DMS79 treated with DMSO at 0.1 percent for 48 hours (cell line): ENCODE measurements around the gene HTR3B.
A peak's percentile ranks its signal among the peaks of the same experiment; 100 is the strongest.

Experiments
- DNase-seq: peaks from one replicate; lab custom pipeline; 2025; lab: John Stamatoyannopoulos, UW

HTR3B gene

DNA sequence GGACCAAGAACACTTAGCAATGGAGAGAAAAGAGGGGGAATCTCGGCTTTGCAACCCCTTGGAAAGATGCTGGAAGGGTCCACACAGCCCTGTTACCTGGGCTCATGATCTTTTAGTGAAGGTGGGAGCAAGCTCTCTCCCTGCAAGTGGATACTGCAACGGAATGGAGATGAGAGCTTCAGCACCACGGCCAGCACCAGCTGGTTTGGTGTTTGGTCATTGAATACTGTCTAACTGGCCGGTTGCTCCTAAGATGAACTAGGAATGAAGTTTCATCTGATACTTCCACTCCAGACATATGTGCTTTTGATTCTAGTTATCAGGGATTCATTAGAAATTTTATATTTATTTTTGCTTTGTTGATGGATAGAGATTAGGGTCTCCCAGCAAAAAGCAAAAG is 86.6 kb downstream of the HTR3B start:
- DNase-seq, result no peak

DNA sequence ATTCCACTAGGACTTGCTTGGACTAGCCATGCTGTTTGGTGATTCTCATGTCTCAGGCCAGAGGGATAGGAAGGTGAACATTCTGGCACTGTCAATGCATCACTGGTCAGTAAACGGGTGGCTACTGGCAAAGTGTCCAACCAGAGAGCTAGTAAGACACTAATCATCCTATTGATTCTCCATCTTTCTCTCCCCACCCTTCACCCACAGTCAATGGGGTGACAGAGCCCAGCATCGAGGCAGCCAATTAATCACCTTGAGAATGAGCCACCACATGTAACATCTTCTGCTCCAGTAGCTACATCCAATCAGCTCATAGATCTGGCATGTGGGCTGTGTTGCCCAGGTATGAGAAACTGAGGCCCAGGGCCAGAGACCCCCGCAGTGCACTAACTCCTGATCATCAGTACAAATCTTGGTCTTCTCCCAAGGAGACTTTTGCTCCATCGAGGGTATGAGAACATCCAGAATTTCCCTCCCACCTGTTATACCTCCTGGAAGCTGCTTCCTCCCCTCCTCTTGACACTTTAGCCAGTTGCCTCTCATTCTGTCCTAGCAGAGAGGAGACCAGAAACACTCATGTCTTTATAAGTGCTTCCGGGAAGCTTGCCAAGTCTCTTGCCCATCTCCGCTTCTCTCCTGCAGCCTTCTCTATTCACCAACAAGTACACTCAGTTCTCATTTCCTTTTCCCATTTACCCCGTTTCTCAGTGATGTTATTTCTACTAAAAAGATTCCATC is 87.3 kb downstream of the HTR3B start:
- peak; percentile 96 for DNase-seq

DNA sequence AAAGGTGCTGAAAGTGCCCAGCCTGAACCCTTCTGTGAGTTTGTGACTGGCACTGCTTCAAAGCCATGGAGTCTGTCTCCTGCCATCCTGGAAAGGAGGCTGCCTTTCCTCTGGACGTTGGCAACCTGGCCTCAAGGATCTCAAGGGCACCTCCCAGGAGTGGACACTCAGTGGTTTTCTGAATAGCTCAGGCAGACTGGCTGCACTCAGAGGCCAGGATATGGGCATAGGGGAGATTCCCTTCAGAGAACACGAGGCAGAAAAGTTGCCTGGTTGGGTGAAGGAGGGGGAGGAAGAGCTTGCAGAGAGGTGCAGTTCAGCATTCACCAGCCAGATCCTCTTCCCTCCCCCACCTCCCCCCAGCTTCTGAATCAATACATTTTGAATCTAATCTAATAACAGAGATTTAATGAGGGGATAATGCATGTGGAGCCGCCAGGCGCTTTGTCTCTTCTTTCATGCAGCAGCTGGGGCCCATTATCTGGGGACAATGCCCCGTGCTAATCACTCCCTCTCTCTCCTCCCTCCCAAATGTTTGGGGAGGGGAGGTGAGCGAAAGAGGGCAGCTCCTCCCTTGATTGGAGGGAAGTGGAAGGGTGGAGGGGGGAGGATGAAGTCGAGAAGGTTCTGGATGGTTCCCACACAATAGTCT is 88.0 kb downstream of the HTR3B start:
- DNase-seq, result no peak

DNA sequence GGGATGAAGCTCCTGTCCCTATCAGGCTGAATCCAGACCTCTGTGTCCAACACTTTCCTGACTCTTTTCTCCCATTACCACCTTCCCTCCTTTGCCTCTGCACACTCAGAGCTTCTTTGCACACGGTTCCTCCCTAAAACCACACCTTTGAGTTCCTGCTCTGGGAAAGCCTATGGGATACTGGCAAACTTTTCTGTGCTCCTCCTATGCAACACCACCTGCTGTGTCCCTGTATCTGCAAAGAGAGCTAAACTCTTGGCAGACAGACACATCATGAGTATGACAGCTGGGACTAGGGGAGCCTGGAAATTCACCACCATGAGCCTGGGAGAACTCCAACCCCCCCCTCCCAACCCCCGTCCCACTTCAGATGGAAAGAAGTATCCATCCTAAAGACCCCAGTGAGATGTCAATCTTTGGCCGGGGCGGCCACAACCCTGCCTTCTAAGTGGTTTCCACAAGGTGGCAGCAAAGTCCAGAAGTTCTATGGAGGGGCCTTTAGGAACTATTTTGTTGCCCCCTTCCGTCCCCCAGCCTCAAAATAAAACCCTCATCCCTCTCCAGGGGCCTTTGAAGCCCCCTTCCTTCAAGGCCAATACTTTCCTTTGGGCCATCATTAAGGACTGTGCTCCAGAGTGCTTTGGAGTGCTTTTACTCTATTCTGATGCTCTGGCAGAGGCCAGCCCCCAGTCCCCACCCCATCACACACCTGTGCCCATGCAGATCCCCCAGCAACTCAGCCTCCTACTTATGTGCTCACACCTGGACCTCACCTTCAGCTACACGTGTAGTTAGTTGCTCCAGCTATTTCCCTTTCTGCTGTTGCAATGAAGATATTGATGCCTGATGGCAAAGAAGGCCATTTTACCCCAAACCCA is 89.7 kb downstream of the HTR3B start:
- DNase-seq, result no peak
